K562 (cell line): ENCODE measurements around the gene PITPNM3. TPM values are rescaled to one million over a fixed set of nuclear protein-coding genes. Genes with fewer than 3 reads are reported as not detected.
A peak's percentile ranks its signal among the peaks of the same experiment; 100 is the strongest.

Experiments
- ARNT ChIP-seq, 2 experiments: fragments of 450-650 bp; IDR thresholded peaks; 2 replicates each; pipeline ENCODE4 v1.6.1; 2016; ENCODE audit warnings: mild to moderate bottlenecking in 1 of 2
- polyA plus RNA-seq, 8 experiments: library from polyadenylated mRNA; depleted of rRNA in 4 of 8; stranded (reverse) in 5 of 8; unstranded in 3 of 8; fragments of >200 nt; fragmentation: Nextera tagmentation in 2 of 8; fragmentation: Illumina TruSeq in 1 of 8; extraction: Ambion mirVana in 2 of 8; extraction: Trizol in 1 of 8; gene quantifications; 2 replicates each; pipeline versions ENCODE4 v1.2.1 to v1.2.3, GENCODE V29; 2011 to 2014; ENCODE audit warnings: inconsistent platforms in 1 of 8, missing spikeins in 1 of 8
- total RNA-seq, 7 experiments: library from RNA; depleted of rRNA in 6 of 7; stranded (reverse); fragments of >200 nt in 6 of 7; fragmentation: Illumina TruSeq in 2 of 7; extraction: Trizol in 2 of 7; gene quantifications; 2 replicates each; pipeline versions ENCODE4 v1.2.1 to v1.2.3, GENCODE V29; 2011 to 2021; ENCODE audit warnings: low replicate concordance in 1 of 7
- TF ChIP-seq, protein P1 (sequence below): fragments of 450-650 bp; IDR thresholded peaks from 2 replicates; pipeline ENCODE4 v1.6.1; 2016; ENCODE audit warnings: mild to moderate bottlenecking, moderate library complexity
- TF ChIP-seq, protein P2 (sequence below), 2 experiments: fragments of 450-650 bp in 1 of 2; sonication (generic) in 1 of 2; formaldehyde crosslinking in 1 of 2; IDR thresholded peaks; 2 replicates each; pipeline versions ENCODE4 v1.7.1 to v1.9.0; 2016 to 2022; ENCODE audit warnings: inconsistent platforms in 1 of 2, mild to moderate bottlenecking in 1 of 2, missing genetic modification reagents in 1 of 2

The PITPNM3 gene
- total and polyA plus RNA-seq, 9 of the 15 experiments (the other 6 are each of a cell fraction or from before 2014, with no cell fraction given): 0.14 to 0.38 (median 0.22) TPM; not detected in 2

DNA sequence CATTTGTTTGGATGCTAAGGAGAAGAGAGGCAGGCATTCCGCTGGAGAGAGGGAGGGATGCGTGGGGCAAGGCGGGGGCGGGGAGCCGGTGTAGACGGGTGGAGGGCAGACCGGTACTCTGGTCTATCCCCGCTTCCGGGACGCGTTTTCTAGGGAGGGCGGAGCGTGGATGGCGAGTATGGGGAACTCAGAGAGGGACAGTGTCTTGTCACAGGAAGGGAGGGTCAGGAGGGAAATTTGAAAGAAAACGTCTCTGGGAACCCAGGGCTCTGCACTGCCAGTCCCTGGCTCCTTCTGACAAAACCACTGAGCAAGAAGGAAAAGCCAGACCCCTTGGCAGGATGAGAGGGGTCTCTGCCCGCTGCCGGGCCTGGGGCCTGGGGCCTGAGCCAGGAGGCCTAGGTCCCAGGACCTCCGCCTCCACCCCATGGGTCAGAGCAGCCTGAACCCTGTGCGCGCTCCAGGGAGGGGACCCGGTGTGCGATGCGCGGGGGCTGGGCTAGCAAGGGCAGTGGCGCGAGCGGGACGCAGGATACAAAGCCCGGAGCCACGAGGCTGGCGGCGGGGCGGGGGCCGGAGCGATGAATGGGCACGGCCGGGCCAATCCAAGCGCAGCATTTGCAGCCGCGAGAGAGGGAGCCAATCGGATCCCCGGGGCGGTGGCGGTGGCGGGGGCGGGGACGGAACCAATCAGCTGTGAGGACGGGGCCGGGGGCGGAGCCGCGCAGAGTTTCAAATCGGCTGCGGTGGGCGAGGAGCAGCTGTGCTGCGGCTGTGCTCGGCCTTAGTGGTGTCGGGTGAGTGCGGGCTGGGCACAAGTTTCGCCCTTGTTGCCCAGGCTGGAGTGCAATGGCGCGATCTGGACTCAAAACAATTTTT, 112.4 kb downstream of the PITPNM3 start, which contains the start of gene PIMREG (continued):
- TF ChIP-seq, protein P1, sequence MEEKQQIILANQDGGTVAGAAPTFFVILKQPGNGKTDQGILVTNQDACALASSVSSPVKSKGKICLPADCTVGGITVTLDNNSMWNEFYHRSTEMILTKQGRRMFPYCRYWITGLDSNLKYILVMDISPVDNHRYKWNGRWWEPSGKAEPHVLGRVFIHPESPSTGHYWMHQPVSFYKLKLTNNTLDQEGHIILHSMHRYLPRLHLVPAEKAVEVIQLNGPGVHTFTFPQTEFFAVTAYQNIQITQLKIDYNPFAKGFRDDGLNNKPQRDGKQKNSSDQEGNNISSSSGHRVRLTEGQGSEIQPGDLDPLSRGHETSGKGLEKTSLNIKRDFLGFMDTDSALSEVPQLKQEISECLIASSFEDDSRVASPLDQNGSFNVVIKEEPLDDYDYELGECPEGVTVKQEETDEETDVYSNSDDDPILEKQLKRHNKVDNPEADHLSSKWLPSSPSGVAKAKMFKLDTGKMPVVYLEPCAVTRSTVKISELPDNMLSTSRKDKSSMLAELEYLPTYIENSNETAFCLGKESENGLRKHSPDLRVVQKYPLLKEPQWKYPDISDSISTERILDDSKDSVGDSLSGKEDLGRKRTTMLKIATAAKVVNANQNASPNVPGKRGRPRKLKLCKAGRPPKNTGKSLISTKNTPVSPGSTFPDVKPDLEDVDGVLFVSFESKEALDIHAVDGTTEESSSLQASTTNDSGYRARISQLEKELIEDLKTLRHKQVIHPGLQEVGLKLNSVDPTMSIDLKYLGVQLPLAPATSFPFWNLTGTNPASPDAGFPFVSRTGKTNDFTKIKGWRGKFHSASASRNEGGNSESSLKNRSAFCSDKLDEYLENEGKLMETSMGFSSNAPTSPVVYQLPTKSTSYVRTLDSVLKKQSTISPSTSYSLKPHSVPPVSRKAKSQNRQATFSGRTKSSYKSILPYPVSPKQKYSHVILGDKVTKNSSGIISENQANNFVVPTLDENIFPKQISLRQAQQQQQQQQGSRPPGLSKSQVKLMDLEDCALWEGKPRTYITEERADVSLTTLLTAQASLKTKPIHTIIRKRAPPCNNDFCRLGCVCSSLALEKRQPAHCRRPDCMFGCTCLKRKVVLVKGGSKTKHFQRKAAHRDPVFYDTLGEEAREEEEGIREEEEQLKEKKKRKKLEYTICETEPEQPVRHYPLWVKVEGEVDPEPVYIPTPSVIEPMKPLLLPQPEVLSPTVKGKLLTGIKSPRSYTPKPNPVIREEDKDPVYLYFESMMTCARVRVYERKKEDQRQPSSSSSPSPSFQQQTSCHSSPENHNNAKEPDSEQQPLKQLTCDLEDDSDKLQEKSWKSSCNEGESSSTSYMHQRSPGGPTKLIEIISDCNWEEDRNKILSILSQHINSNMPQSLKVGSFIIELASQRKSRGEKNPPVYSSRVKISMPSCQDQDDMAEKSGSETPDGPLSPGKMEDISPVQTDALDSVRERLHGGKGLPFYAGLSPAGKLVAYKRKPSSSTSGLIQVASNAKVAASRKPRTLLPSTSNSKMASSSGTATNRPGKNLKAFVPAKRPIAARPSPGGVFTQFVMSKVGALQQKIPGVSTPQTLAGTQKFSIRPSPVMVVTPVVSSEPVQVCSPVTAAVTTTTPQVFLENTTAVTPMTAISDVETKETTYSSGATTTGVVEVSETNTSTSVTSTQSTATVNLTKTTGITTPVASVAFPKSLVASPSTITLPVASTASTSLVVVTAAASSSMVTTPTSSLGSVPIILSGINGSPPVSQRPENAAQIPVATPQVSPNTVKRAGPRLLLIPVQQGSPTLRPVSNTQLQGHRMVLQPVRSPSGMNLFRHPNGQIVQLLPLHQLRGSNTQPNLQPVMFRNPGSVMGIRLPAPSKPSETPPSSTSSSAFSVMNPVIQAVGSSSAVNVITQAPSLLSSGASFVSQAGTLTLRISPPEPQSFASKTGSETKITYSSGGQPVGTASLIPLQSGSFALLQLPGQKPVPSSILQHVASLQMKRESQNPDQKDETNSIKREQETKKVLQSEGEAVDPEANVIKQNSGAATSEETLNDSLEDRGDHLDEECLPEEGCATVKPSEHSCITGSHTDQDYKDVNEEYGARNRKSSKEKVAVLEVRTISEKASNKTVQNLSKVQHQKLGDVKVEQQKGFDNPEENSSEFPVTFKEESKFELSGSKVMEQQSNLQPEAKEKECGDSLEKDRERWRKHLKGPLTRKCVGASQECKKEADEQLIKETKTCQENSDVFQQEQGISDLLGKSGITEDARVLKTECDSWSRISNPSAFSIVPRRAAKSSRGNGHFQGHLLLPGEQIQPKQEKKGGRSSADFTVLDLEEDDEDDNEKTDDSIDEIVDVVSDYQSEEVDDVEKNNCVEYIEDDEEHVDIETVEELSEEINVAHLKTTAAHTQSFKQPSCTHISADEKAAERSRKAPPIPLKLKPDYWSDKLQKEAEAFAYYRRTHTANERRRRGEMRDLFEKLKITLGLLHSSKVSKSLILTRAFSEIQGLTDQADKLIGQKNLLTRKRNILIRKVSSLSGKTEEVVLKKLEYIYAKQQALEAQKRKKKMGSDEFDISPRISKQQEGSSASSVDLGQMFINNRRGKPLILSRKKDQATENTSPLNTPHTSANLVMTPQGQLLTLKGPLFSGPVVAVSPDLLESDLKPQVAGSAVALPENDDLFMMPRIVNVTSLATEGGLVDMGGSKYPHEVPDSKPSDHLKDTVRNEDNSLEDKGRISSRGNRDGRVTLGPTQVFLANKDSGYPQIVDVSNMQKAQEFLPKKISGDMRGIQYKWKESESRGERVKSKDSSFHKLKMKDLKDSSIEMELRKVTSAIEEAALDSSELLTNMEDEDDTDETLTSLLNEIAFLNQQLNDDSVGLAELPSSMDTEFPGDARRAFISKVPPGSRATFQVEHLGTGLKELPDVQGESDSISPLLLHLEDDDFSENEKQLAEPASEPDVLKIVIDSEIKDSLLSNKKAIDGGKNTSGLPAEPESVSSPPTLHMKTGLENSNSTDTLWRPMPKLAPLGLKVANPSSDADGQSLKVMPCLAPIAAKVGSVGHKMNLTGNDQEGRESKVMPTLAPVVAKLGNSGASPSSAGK: peak; percentile 95
- no peak for TF ChIP-seq ARNT (IDR thresholded peaks at IDR 0.05)
- TF ChIP-seq, protein P2, sequence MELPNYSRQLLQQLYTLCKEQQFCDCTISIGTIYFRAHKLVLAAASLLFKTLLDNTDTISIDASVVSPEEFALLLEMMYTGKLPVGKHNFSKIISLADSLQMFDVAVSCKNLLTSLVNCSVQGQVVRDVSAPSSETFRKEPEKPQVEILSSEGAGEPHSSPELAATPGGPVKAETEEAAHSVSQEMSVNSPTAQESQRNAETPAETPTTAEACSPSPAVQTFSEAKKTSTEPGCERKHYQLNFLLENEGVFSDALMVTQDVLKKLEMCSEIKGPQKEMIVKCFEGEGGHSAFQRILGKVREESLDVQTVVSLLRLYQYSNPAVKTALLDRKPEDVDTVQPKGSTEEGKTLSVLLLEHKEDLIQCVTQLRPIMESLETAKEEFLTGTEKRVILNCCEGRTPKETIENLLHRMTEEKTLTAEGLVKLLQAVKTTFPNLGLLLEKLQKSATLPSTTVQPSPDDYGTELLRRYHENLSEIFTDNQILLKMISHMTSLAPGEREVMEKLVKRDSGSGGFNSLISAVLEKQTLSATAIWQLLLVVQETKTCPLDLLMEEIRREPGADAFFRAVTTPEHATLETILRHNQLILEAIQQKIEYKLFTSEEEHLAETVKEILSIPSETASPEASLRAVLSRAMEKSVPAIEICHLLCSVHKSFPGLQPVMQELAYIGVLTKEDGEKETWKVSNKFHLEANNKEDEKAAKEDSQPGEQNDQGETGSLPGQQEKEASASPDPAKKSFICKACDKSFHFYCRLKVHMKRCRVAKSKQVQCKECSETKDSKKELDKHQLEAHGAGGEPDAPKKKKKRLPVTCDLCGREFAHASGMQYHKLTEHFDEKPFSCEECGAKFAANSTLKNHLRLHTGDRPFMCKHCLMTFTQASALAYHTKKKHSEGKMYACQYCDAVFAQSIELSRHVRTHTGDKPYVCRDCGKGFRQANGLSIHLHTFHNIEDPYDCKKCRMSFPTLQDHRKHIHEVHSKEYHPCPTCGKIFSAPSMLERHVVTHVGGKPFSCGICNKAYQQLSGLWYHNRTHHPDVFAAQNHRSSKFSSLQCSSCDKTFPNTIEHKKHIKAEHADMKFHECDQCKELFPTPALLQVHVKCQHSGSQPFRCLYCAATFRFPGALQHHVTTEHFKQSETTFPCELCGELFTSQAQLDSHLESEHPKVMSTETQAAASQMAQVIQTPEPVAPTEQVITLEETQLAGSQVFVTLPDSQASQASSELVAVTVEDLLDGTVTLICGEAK (IDR thresholded peaks at IDR 0.05): 0 out of 2 replicates have a peak, but pooled peaks have one; percentile 24
- TF ChIP-seq, protein P2 (CRISPR knock-in tag; IDR thresholded peaks at IDR 0.05): no peak
